Endometrium (tissue), 2 donors: ENCODE measurements around the gene STYX.
"Not testable (repeated sequence)": the region's sequence is repeated elsewhere in the genome, so short reads cannot be mapped to it uniquely, and the experiment has no call there.

Source experiments
- FAIRE-seq: peaks from 2 replicates; lab custom pipeline; 2012; peaks lifted over from hg19 to GRCh38; lab: Jason Lieb, UNC
- donor health status: control.
- donor health status: control.

The STYX gene

DNA sequence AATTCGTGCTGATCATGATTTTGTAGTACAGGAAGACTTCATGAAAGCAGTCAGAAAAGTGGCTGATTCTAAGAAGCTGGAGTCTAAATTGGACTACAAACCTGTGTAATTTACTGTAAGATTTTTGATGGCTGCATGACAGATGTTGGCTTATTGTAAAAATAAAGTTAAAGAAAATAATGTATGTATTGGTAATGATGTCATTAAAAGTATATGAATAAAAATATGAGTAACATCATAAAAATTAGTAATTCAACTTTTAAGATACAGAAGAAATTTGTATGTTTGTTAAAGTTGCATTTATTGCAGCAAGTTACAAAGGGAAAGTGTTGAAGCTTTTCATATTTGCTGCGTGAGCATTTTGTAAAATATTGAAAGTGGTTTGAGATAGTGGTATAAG is 2.5 kb upstream of the STYX start:
- peak; percentile 58 for FAIRE-seq

GRCh38 chr14:52729035-52729434 is 931 bp upstream of the STYX start:
- not testable (repeated sequence) for FAIRE-seq

- FAIRE-seq: peak; percentile 78
Observed at GRCh38 chr14:52729585-52729924, 411 bp upstream of the STYX start.

DNA sequence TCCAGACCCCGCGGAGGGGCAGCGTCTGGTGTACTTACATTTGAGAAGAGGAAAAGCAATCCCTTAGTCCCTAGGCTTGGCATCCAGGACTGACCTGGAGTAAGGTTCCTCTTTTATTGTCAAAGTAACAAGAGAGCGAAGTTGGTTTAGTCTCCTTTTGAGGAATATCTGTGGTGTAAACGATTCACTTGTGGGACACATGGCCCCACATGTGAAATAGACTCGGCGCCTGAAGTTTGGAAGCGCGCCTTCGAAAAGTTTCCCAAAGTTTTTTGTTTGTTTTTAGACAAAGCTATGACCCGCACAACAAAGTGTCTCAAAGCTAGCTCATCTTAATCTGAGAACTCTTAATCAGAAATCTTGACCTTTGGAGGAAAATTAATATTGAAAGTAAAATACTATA is 744 bp downstream of the STYX start:
- FAIRE-seq: no peak

- FAIRE-seq: no peak
Observed at GRCh38 chr14:52733824-52734223, 3.9 kb downstream of the STYX start.

- FAIRE-seq: no peak
Observed at GRCh38 chr14:52735921-52736489, 6.0 kb downstream of the STYX start.

- FAIRE-seq: no peak
Observed at GRCh38 chr14:52738409-52738808, 8.4 kb downstream of the STYX start.

- FAIRE-seq: no peak
Observed at GRCh38 chr14:52740751-52741150, 10.8 kb downstream of the STYX start.

GRCh38 chr14:52741865-52742264 is 11.9 kb downstream of the STYX start:
- FAIRE-seq: no peak

DNA sequence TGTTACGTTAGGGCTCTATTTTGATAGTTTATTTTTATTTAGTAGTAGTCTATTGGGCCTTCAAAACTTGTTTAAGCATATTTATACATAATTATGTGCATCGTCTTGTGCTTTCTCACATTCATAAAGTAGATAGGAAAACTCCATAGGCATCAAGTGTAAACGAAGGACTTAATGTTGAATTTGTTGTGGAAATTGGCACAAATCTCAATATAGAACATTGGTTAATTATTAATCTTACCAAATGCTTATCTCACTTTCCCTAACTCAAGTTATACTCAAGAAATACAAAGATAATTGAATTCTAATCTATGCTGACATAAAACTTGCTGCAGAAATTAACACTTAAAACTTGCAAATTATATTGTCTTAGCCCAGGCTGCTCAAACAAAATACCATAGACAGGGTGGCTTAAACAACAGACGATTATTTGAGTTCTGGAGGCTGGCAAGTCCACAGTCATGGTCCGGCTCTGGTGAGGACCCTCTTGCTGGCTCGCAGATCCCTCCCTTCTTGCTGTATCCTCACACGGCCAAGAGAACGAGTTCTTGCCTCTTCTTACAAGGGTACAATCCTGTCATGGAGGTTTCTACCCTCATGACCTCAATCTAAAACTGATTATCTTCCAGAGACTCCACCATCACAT is 18.8 kb downstream of the STYX start:
- no peak for FAIRE-seq

GRCh38 chr14:52755607-52756316 is 25.8 kb downstream of the STYX start:
- FAIRE-seq: no peak

DNA sequence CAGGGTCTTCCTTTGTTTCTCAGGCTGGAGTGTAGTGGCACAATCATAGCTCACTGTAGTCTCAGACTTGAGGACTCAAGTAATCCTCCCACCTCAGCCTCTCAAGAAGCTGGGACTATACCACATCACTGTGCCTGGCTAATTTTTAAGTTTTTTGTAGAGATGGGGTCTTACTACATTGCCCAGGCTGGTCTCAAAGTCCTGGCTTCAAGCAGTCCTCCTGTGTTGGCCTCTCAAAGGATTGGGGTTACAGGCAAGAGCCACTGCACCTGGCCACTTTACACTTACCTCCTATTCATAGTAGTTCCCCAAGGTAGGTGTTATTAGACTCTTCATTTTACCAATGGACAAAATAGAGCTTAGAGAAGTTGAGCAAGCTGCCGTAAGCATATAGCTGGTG is 29.2 kb downstream of the STYX start:
- no peak for FAIRE-seq

- not testable (repeated sequence) for FAIRE-seq
Observed at GRCh38 chr14:52762923-52763322, 33.0 kb downstream of the STYX start.

GRCh38 chr14:52767058-52767833 is 37.3 kb downstream of the STYX start:
- peak; percentile 78 for FAIRE-seq

DNA sequence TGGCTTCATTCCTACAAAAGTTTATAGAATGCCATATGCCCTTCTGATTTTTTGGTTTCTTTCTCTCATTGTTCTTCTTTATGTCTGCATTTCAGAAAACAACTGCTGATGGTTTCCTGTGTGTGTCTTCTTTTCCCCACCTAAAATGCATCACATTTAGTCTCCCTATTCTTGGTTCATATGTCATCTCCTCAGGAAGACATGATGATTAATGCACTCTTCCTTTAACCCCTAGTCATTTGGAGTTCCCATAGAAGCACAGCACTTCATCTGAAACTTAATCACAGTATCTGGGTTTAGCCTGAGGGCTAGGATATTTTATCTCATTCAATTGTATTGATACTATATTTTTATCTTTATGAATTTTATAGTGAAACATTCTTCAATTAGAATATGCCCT is 39.9 kb downstream of the STYX start:
- no peak for FAIRE-seq

- no peak for FAIRE-seq
Observed at GRCh38 chr14:52776816-52777215, 46.9 kb downstream of the STYX start.

DNA sequence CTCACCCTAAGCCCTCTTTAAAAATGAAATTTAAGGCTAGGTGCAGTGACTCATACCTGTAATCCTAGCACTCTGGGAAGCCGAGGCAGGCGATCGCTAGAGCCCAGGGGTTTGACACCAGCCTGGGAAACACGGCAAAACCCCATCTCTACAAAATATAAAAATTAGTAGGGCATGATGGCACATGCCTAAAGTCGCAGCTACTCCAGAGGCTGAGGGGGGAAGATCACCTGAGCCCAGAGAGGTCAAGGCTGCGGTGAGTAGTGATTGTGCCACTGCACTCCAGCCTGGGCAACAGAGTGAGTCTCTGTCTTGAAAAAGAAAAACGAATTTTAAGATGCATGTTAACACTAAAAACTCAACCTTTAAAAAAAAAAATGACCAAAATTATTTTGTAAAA is 48.7 kb downstream of the STYX start:
- FAIRE-seq: no peak

GRCh38 chr14:52780893-52781292 is 50.9 kb downstream of the STYX start:
- FAIRE-seq: peak; percentile 35

- FAIRE-seq: no peak
Observed at GRCh38 chr14:52781629-52782028, 51.7 kb downstream of the STYX start.

DNA sequence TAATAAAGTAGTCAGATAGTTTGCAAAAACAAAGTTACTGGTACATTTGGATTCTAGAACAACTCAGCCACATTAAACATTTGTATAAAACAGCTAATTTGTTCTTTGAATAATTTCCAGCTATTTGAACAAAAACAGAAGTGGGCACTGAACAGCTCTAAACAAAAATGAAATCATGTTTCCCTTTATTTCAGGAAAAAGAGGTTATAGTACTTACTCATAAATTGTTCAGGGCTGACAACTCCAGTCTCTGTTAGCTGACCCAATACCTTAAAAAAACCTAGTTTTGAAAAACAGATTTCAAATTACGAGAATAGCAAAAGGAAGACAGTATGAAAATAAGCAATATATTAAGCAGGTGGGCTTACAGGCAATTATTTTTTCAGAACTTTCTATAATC is 53.2 kb downstream of the STYX start:
- FAIRE-seq: no peak

- no peak for FAIRE-seq
Observed at GRCh38 chr14:52786887-52787286, 56.9 kb downstream of the STYX start.

GRCh38 chr14:52789118-52789517 is 59.2 kb downstream of the STYX start:
- FAIRE-seq: no peak
